ENCODE data around the gene YES1.
A peak's percentile ranks its signal among the peaks of the same experiment; 100 is the strongest.
"Not testable (repeated sequence)": the region's sequence is repeated elsewhere in the genome, so short reads cannot be mapped to it uniquely, and the experiment has no call there.

The YES1 gene

DNA sequence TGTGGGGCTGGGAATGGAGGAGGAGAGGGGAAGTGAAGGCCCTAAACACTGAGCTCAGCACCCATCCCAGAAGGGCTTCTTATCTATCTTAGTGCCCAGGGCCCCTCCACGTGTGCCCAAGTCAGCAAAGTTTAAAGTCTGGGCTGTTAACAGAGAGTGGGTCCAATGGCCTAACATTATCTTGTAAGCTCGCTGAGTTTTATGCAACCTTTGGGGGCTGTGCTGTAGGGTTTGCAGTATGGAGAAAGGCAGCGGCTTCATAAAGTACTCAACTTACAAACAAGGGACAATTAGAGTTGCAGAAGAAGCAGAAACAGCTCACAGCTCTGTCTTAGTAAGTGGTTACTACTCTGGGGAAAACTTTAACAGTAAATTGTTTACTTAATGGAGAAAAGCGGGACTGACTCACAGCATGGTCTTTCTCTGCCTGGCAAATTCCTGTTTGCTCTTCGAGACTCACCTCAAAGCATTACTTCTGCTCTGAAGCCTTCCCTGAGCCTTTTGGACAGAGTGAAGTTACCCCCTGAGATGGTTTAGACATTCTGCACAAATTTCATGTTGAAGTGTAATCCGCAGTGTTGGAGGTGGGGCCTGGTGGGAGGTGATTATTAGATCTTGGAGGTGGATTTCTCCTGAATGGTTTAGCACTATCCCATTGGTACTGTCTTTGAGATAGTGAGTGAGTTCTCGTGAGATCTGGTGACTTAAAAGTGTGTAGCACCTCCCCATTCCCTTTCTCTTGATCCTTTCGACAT, 108.7 kb downstream of the YES1 start:
- peak; percentile 61 for ATAC-seq
- no peaks in the 10 kb centered on the region for H3K9me3 Mint-ChIP-seq
- no peak for DNase-seq (ENCODE audit: low spot score in 2 of 2)
- H3K4me1 Mint-ChIP-seq: peaks cover 21% of the 10 kb centered on the region
- no peak overlapping the region for H3K4me3 Mint-ChIP-seq
- peaks cover 100% of the 10 kb centered on the region for H3K36me3 Mint-ChIP-seq
- H3K27ac Mint-ChIP-seq: peak overlapping the region; percentile 77

DNA sequence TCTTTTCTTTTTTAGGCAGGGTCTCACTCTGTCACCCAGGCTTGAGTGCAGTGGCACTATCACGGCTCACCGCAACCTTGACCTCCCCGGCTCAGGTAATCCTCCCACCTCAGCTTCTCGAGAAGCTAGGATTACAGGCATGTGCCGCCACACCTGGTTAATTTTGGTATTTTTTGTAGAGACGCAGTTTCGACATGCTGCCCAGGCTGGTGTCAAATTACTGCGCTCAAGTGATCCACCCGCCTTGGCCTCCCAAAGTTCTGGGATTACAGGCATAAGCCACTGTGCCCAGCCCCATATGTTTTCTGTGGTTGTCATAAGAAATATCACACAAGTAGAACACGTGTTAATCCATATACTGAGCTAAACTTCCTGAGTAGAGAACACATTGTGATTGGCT, 114.2 kb downstream of the YES1 start:
- peaks cover 99% of the 10 kb centered on the region for H3K36me3 Mint-ChIP-seq
- no peak overlapping the region for H3K4me3 Mint-ChIP-seq
- H3K9me3 Mint-ChIP-seq: no peaks in the 10 kb centered on the region
- H3K27ac Mint-ChIP-seq: no peak overlapping the region
- H3K4me1 Mint-ChIP-seq: peaks cover 6% of the 10 kb centered on the region
- no peak for DNase-seq (ENCODE audit: low spot score in 2 of 2)
- ATAC-seq: no peak

DNA sequence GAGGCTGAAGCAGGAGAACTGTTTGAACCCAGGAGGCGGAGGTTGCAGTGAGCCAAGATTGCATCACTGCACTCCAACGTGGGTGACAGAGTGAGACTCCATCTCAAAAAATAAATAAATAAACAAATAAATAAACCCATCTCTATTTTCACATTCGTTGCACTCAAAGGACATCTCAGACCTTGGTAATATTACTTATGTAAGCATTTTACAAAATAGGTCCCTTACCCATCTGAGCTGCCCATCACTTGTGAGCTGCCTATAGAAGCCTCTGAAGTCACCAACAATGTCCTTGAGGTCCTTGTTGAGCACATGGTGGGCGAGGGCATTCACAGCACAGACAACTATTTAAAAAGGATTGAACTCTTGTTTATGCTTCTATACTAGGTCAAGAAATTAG, 115.0 kb downstream of the YES1 start:
- H3K36me3 Mint-ChIP-seq: peaks cover 99% of the 10 kb centered on the region

DNA sequence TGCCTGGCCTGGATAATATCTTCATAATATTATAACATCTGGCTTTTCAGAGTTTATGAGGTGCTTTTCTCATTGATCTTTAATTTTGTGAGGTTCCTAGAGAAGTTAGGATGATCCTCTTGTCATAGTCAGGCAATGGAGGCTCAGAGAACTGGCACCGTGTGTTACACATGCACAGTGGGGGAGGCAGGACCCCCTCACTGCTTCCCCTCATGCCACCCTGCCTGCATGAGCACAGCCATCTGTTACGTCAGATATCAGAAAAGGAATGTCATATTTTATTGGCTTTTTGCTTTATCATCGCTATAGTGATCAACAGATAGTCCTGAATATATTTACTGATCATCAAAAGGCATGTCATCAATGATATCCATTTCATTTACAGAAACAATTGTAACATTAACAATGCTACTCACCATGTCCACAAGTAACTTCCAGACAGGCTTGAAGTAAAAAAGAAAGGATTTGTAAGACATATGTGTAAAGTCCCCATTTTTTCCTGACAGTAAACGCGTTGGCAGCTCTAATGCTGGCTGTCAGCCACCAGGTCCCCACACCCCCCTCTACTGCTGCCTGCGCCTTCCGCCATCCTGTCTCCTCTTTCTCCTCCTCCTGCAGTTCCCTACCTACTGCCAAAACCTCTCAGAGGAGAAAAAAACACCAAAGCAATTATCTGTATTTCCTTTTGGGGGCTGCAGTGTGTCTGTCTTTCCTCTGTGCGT, 118.4 kb downstream of the YES1 start:
- Mint-ChIP-seq H3K36me3 (peaks cover 95% of the 10 kb centered on the region), H3K27ac (peak overlapping the region; percentile 75), H3K4me1 (no peaks in the 10 kb centered on the region), H3K9me3 (no peaks in the 10 kb centered on the region), H3K4me3 (no peak overlapping the region)
- no peak for DNase-seq (ENCODE audit: low spot score in 2 of 2)
- no peak for ATAC-seq

More for the DNA sequence above, 115.0 kb downstream of the YES1 start:
- H3K27ac Mint-ChIP-seq: no peak overlapping the region
- no peaks in the 10 kb centered on the region for H3K4me1 Mint-ChIP-seq
- no peaks in the 10 kb centered on the region for H3K9me3 Mint-ChIP-seq
- ATAC-seq (no peak), DNase-seq (ENCODE audit: low spot score in 2 of 2) (no peak)
- H3K4me3 Mint-ChIP-seq: no peak overlapping the region

DNA sequence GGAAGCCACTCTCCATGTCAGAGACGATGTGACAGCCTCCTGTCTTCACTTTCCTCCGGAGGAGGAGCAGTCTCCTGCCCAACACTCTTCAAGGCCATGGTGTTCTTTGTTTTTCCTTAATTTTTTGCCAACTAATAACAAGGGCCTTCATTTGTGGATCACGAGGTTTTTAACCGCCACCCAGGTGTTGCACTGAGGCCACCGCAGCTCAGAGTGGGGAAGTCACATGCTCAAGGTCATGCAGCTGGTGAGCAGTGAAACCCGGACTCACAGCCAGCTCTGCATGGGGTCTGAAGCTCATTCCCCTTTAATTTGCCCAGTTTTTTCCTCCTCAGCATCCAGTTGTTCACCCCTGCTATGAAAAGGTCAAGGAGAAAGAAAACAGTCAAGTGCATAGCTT, 119.2 kb downstream of the YES1 start:
- H3K36me3 Mint-ChIP-seq: peaks cover 95% of the 10 kb centered on the region
- DNase-seq (ENCODE audit: low spot score in 2 of 2) (no peak), ATAC-seq (no peak)
- no peak overlapping the region for H3K4me3 Mint-ChIP-seq
- H3K9me3 Mint-ChIP-seq: no peaks in the 10 kb centered on the region
- peak overlapping the region; percentile 75 for H3K27ac Mint-ChIP-seq
- no peaks in the 10 kb centered on the region for H3K4me1 Mint-ChIP-seq

DNA sequence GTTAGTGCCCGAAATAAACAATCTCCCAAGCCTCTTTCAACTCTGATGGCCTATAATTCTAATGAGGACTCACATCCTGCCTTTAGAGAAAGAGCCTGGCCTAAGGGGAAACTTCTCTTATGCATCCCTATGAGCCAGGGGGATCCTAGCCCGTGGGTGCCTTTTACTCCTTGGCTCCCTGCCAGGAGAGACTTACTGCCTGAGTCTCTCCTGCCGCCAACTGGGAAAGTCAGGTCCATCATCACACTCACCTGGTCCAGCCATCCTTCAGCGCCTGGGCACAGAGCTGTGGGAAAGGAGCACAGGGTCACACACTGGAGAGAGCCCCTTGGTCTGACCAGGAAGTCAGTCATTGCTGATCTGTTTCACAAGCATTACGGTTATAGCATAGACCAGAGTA, 123.7 kb downstream of the YES1 start:
- Mint-ChIP-seq H3K27ac (no peak overlapping the region), H3K36me3 (peaks cover 96% of the 10 kb centered on the region), H3K9me3 (no peaks in the 10 kb centered on the region), H3K4me1 (peaks cover 8% of the 10 kb centered on the region), H3K4me3 (no peak overlapping the region)
- DNase-seq (ENCODE audit: low spot score in 2 of 2): no peak
- ATAC-seq: no peak

DNA sequence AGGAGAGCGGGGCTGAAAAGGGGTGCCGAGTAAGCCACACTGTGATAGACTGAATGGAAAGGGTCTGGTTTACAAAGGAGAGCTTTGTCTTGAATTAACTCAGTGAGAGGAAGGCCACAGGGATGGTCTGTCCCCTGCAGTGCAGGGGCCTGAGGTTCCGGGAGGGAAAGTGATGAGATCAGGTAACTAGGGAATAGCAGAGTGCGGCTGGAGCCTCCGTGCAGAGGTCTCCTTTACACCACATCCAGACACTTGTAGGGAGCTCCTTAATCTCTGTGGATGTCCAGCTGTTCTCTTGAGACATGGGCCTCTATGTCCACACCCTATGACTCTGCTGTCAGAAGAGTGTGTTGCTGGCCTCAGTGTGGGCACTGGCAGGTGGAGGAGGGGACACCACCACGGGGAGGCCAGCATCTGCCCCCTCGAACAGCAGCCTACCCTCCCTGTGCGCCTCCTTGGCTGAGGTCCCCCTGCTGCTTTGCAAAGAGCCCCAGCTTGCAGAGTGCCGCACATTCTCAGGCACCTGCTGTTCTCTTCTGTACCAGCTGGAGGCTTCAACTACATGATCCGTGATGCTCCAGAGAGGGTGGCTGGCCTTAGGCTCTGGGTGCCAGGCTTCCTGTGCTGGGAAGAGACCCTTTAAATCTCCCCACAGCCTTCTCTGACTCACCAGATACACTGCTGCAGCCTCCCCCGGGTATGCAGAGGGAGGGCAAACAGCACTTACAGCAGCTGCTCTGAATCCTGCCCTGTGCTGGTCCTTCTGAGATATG, 125.5 kb downstream of the YES1 start:
- DNase-seq (ENCODE audit: low spot score in 2 of 2) (no peak), ATAC-seq (no peak)
- H3K4me1 Mint-ChIP-seq: peaks cover 24% of the 10 kb centered on the region
- H3K36me3 Mint-ChIP-seq: peaks cover 96% of the 10 kb centered on the region
- H3K27ac Mint-ChIP-seq: peak overlapping the region; percentile 51
- H3K9me3 Mint-ChIP-seq: no peaks in the 10 kb centered on the region
- no peak overlapping the region for H3K4me3 Mint-ChIP-seq

DNA sequence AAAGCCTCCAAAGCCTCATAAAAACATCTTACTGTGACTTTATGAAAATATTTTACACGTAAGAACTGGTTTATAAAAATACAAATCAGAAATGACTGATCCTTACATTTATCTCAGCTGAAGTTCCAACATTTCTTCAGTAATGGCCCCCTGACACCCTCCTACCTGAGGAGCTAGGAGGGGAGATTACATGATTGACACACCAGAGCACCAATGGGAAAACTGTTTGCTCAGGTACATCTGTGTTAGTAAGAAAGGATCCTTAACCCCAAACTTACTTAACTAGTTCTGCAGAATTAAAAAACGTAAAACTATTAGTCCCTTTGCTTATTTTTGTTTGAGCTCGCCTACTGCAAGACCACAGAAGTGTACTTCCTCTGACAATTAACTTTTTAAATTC, 126.6 kb downstream of the YES1 start:
- ATAC-seq (no peak), DNase-seq (ENCODE audit: low spot score in 2 of 2) (no peak)
- Mint-ChIP-seq H3K4me3 (no peak overlapping the region), H3K4me1 (peaks cover 30% of the 10 kb centered on the region), H3K27ac (peak overlapping the region; percentile 51), H3K9me3 (no peaks in the 10 kb centered on the region), H3K36me3 (peaks cover 100% of the 10 kb centered on the region)

DNA sequence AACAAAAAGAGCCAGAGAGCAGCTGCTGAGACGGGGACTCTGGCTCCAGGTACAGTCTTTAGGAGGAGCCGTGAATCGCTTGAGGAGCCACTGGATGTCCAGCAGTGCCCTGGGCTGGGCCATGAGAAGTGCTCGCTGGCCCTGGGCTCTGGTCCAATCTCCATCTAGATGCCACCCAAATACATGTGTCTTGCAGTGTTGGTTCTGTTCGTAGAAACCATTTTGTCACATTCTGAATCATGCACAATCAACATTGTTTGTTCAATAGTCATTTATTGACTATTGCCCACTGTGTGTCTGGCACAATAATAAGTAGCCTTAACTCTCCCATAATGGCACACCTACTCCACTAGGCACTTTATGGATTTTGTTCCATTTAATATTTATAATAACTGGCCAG, 128.5 kb downstream of the YES1 start:
- ATAC-seq: no peak
- Mint-ChIP-seq H3K36me3 (peaks cover 100% of the 10 kb centered on the region), H3K9me3 (no peaks in the 10 kb centered on the region), H3K27ac (no peak overlapping the region), H3K4me3 (no peak overlapping the region), H3K4me1 (peaks cover 37% of the 10 kb centered on the region)
- no peak for DNase-seq (ENCODE audit: low spot score in 2 of 2)

DNA sequence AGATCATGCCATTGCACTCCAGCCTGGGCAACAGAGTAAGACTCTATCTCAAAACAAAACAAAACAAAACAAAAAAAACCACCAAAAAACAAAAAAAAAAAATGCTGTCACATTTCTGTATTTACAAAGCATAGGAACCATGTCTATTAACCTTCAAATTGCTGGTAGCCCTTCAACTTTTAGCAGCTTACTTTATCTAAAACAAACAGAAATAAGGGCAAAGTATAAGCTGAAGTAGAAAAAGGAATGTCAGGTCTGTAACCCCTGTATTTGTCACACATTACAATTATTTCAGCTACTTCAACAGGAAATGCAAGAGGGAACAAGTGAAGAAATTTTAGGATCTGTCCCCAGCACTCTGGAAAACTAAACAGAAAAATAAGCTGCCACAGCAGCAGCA, 129.2 kb downstream of the YES1 start:
- Mint-ChIP-seq H3K27ac (peak overlapping the region; percentile 93), H3K4me1 (peaks cover 43% of the 10 kb centered on the region), H3K4me3 (no peak overlapping the region), H3K36me3 (peaks cover 100% of the 10 kb centered on the region), H3K9me3 (no peaks in the 10 kb centered on the region)
- ATAC-seq: no peak
- no peak for DNase-seq (ENCODE audit: low spot score in 2 of 2)

DNA sequence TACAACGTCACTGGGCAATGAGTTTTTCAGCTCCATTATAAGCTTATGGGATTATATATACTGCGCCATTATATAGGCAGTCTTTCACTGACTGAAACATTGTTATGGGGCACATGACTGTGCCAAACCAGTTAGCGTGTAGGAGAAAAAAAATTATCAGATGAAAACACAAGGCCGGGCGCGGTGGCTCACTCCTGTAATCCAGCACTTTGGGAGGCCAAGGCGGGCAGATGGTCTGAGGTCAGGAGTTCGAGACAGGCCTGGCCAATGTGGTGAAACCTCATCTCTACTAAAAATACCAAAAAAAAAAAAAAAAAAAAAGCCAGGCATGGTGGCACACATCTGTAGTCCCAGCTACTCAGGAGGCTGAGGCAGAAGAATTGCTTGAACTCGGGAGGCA, 129.6 kb downstream of the YES1 start:
- H3K9me3 Mint-ChIP-seq; ATAC-seq; DNase-seq (ENCODE audit: low spot score in 2 of 2): not testable (repeated sequence)
- H3K36me3 Mint-ChIP-seq: peaks cover 100% of the 10 kb centered on the region
- peaks cover 42% of the 10 kb centered on the region for H3K4me1 Mint-ChIP-seq
- peak overlapping the region; percentile 25 for H3K4me3 Mint-ChIP-seq
- peak overlapping the region; percentile 93 for H3K27ac Mint-ChIP-seq

DNA sequence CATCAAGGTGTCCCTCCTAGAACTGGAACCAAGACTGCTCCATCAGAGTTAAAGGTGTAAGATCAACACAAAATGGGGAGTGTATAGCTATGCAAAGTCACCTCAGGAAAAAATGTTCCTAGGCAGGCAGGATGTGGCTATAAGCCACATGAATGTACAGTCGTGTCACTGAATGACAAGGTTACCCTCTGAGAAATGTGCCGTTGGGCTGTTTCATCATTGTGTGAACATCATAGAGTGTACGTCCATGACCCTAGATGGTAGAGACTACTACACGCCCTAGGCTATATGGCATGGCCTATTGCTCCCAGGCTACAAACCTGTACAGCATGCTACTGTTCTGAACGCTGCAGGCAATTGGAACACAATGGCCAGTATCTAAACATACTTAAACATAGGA, 130.1 kb downstream of the YES1 start:
- Mint-ChIP-seq H3K36me3 (peaks cover 99% of the 10 kb centered on the region), H3K9me3 (no peaks in the 10 kb centered on the region), H3K4me3 (peak overlapping the region; percentile 25), H3K4me1 (peaks cover 40% of the 10 kb centered on the region), H3K27ac (peak overlapping the region; percentile 93)
- peak; percentile 14 to 71 for DNase-seq (ENCODE audit: low spot score in 2 of 2)
- ATAC-seq: peak; percentile 98

DNA sequence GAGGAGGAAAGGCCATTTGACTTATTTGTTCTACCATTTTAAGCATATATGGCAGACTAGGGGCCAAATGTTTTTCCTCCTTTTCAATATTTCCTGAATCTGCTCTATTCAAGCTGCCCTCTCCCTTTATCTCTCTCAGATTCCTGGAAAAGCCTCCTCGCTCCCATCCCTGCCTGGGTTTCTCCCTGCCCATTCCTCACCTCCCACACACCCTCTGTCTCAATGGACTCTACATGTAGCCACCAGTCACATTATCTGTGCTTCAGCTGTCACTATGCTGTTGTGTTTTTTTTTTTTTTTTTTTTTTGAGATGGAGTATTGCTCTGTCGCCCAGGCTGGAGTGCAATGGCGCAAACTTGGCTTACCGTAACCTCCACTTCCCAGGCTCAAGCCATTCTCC, 131.7 kb downstream of the YES1 start:
- Mint-ChIP-seq H3K4me1 (peaks cover 40% of the 10 kb centered on the region), H3K4me3 (no peak overlapping the region), H3K27ac (peak overlapping the region; percentile 93), H3K36me3 (peaks cover 99% of the 10 kb centered on the region), H3K9me3 (no peaks in the 10 kb centered on the region)
- DNase-seq (ENCODE audit: low spot score in 2 of 2) (no peak), ATAC-seq (no peak)

DNA sequence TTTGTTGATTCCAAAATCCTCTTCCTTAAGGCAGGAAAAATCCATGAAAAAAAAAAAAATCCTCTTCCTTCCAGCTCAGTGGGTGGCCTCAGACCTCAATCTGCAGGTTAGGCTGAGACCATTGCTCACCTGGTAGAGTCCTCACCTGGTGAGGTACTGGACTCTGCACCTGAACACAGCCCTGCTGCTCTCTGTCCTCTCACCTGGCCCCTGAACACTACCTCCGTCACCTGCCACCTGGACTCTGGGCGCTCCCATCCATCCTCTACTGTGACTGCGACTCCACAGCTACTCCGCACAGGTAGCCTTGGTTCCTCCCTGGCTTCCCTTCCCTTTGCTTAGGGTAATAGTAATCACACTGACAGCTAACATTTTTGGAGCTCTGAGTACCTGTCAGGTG, 132.5 kb downstream of the YES1 start:
- Mint-ChIP-seq H3K27ac (peak overlapping the region; percentile 93), H3K4me1 (peaks cover 40% of the 10 kb centered on the region), H3K9me3 (no peaks in the 10 kb centered on the region), H3K36me3 (peaks cover 99% of the 10 kb centered on the region), H3K4me3 (no peak overlapping the region)
- ATAC-seq (no peak), DNase-seq (ENCODE audit: low spot score in 2 of 2) (no peak)

DNA sequence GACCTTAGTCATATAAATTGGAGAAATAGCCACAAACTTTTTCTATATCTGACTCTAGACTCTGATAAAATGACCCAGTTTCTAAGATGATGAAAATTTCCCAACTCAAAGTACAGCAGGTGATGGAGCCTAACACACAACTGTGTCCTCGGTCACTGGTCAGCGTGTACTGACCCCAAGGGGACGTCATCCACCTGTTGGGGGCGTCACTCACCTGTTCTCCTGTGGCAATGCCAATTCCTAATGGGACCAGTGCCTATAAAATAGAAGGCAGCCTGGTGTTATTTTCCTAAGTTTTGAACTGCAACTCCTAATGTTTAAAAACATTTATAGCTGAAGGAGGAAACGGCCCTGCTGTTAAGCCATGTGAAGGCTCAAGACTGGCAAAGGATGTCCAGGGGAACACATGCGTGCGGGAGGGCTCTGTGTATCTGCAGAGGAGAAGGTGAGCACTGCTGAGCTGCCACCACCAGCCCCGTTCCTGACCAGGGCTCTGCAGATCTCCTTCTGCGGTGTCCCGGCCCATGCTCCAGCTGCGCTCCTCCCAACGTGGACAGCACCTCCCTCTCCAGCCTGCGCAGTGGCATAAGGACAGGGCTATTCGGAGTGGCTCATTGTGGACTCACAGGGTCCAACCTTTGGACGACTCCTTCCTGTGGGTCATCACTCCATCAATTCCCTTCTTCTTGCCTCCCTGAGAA, 133.4 kb downstream of the YES1 start:
- Mint-ChIP-seq H3K4me1 (peaks cover 40% of the 10 kb centered on the region), H3K27ac (peak overlapping the region; percentile 77), H3K4me3 (no peak overlapping the region), H3K36me3 (peaks cover 99% of the 10 kb centered on the region), H3K9me3 (no peaks in the 10 kb centered on the region)
- no peak for ATAC-seq
- no peak for DNase-seq (ENCODE audit: low spot score in 2 of 2)
